ENCODE results near the gene GRIN2A. TPM values are rescaled to one million over a fixed set of nuclear protein-coding genes. Genes with fewer than 3 reads are reported as not detected.

GRIN2A gene
- total and polyA plus RNA-seq, 2 of the 8 experiments (the other 6 are each of a cell fraction or from before 2014, with no cell fraction given) = 0.18 to 1.8 TPM

DNA sequence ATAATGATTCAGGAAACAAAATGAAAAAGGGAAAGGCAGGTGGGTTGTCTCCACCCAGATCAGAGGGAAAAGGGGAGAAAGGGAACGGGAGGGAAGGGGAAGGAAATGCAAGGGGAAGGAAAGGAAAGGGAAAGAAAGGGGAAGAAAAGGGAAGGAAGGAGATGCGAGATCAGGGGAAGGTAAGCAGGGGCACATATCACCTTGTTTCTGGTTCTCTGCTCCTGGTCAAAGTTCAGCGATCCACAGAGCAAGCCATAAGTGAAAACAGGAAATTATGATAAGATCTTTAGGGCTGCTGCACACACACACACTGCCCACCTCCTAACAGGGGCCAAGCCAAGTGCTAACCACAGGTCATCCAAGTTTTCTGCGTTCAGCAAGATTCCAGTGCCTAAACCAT, 37.5 kb upstream of the GRIN2A start:
- no peaks in the 10 kb centered on the region for H4K20me1 ChIP-seq (replicated peaks in 1 of 2; ENCODE audit: control insufficient read depth in 1 of 2, insufficient read depth in 2 of 2, low read length in 2 of 2)
- H3K14ac ChIP-seq (ENCODE audit: insufficient read length) = no peak overlapping the region
- no peak overlapping the region for H2AK5ac ChIP-seq (ENCODE audit: low read depth, low read length)
- no peak overlapping the region for H3K4me3 ChIP-seq (ENCODE audit: extremely low read depth in 1 of 4, insufficient read depth in 2 of 4, low read depth in 3 of 4, low read length in 4 of 4)
- H3K79me1 ChIP-seq (ENCODE audit: low read depth, low read length) = no peaks in the 10 kb centered on the region
- no peak overlapping the region for H2BK15ac ChIP-seq (ENCODE audit: low read length)
- H3K4me2 ChIP-seq (ENCODE audit: insufficient read depth in 1 of 2, low read depth in 2 of 2, low read length in 2 of 2) = no peak overlapping the region
- FAIRE-seq = no peak
- CTCF ChIA-PET (ENCODE audit: partially characterized antibody) = no interaction called here
- 78% methylated on average over 4 of the region's 4 CpGs; no CpG with 5 or more reads in 1 of the 2 experiments for WGBS, 2 experiments (ENCODE audit: extremely low coverage in 1 of 2, insufficient coverage in 1 of 2, insufficient read length in 1 of 2, insufficient replicate concordance in 2 of 2, low coverage in 1 of 2, low lambda C conversion rate in 2 of 2, missing lambda C conversion rate in 1 of 2)
- no peak overlapping the region for H2BK12ac ChIP-seq (ENCODE audit: low read depth, low read length)
- no peak overlapping the region for H2AFZ ChIP-seq (ENCODE audit: low read length)
- H2BK20ac ChIP-seq (ENCODE audit: low read length) = no peak overlapping the region
- no peaks in the 10 kb centered on the region for H3K36me3 ChIP-seq (ENCODE audit: control insufficient read depth in 2 of 4, insufficient read depth in 4 of 4, low read length in 3 of 4)
- no peaks in the 10 kb centered on the region for H3K27me3 ChIP-seq (replicated peaks in 1 of 4; ENCODE audit: control insufficient read depth in 3 of 4, extremely low read depth in 1 of 4, insufficient read depth in 3 of 4, low read length in 3 of 4)
- no peak overlapping the region for H4K8ac ChIP-seq (ENCODE audit: extremely low read depth, insufficient read depth, low read length)
- H3K9me3 ChIP-seq (ENCODE audit: insufficient read depth in 2 of 2, low read depth in 1 of 2, low read length in 1 of 2) = no peaks in the 10 kb centered on the region
- H3K27ac ChIP-seq (ENCODE audit: low read depth, low read length) = no peak overlapping the region
- H3K4me1 ChIP-seq (replicated peaks in 1 of 4; ENCODE audit: control insufficient read depth in 3 of 4, insufficient read depth in 4 of 4, low read length in 3 of 4) = no peaks in the 10 kb centered on the region
- H3K79me2 ChIP-seq (ENCODE audit: control insufficient read depth in 1 of 2, insufficient read depth in 2 of 2, low read length in 2 of 2) = no peaks in the 10 kb centered on the region
- no peak for TF ChIP-seq HDAC2 (IDR thresholded peaks at IDR 0.05; ENCODE audit: borderline replicate concordance in 1 of 2, low read depth in 2 of 2, low read length in 2 of 2)
- no peak for TF ChIP-seq CEBPB (IDR thresholded peaks at IDR 0.05; ENCODE audit: low read depth, low read length)
- no peak for TF ChIP-seq KDM5A (IDR thresholded peaks at IDR 0.05; ENCODE audit: low read length)
- no peak for TF ChIP-seq BACH1 (IDR thresholded peaks at IDR 0.05; ENCODE audit: low read length)
- TF ChIP-seq RNF2 (IDR thresholded peaks at IDR 0.05; ENCODE audit: borderline replicate concordance, low read depth, low read length, missing control alignments, poor library complexity, severe bottlenecking) = no peak
- TF ChIP-seq CREB1 (IDR thresholded peaks at IDR 0.05) = no peak
- TF ChIP-seq KDM4A (IDR thresholded peaks at IDR 0.05; ENCODE audit: low read depth, low read length, severe bottlenecking) = no peak
- H3K23ac ChIP-seq (ENCODE audit: insufficient read length) = no peak overlapping the region
- no peak overlapping the region for H2BK120ac ChIP-seq (replicated peaks; ENCODE audit: low read depth, low read length)
- no peak for DNase-seq (ENCODE audit: low read depth in 1 of 2, low spot score in 2 of 2)
- no peak overlapping the region for H3K9ac ChIP-seq (replicated peaks in 1 of 4; ENCODE audit: extremely low read depth in 1 of 4, low read depth in 3 of 4, low read length in 3 of 4)
- H3K18ac ChIP-seq (ENCODE audit: extremely low read depth, low read length) = no peak overlapping the region
- no peak overlapping the region for H4K91ac ChIP-seq (replicated peaks; ENCODE audit: insufficient read length, low read length)
- no peak overlapping the region for H4K5ac ChIP-seq (ENCODE audit: insufficient read length, low read depth, low read length)
- H3K56ac ChIP-seq (replicated peaks; ENCODE audit: insufficient read length, low read depth, low read length) = no peak overlapping the region
- no peak overlapping the region for H2BK5ac ChIP-seq (ENCODE audit: low read depth, low read length)
- POLR2A ChIA-PET (ENCODE audit: partially characterized antibody) = no interaction called here
- H3K4ac ChIP-seq (replicated peaks; ENCODE audit: insufficient read length, low read depth, low read length) = no peak overlapping the region
- no peaks in the 10 kb centered on the region for H3K23me2 ChIP-seq (ENCODE audit: low read depth, low read length)
